Calu3 (cell line): ENCODE data around the gene MKI67. TPM values are rescaled to one million over a fixed set of nuclear protein-coding genes. Genes with fewer than 3 reads are reported as not detected.

ENCODE experiments used
- BruUV-seq: library from RNA; stranded (reverse); fragments of 400-500 nt; replicated peaks from 2 replicates; lab custom pipeline; 2021; lab: Mats Ljungman, UMichigan
- CTCF ChIA-PET: fragments of 300-600 bp; sonication (Branson Sonifier 250); formaldehyde crosslinking; loops from one replicate; lab custom pipeline; 2022; ENCODE audit warnings: antibody characterized with exemption; lab: Charles Lee
- DNase-seq: peaks from one replicate; pipeline ENCODE4 v3.0.0; 2022
- H3K27ac Mint-ChIP-seq: one replicate; pipeline ENCODE4 v1.8.0; 2022; ENCODE audit warnings: mixed read lengths; ENCODE audit not compliant: unreplicated experiment
- H3K27me3 Mint-ChIP-seq: one replicate; pipeline ENCODE4 v1.8.0; 2022; ENCODE audit warnings: mixed read lengths; ENCODE audit not compliant: unreplicated experiment
- H3K36me3 Mint-ChIP-seq: one replicate; pipeline ENCODE4 v1.8.0; 2022; ENCODE audit warnings: mild to moderate bottlenecking, moderate library complexity, mixed read lengths; ENCODE audit not compliant: insufficient read depth, unreplicated experiment
- H3K4me1 Mint-ChIP-seq: one replicate; pipeline ENCODE4 v1.8.0; 2022; ENCODE audit warnings: mild to moderate bottlenecking, low read depth, mixed read lengths; ENCODE audit not compliant: unreplicated experiment
- H3K4me3 Mint-ChIP-seq: one replicate; pipeline ENCODE4 v1.8.0; 2022; ENCODE audit warnings: mild to moderate bottlenecking, low read depth, moderate library complexity, mixed read lengths; ENCODE audit not compliant: unreplicated experiment
- H3K9me3 Mint-ChIP-seq: one replicate; pipeline ENCODE4 v1.8.0; 2022; ENCODE audit warnings: low read depth, mixed read lengths; ENCODE audit not compliant: unreplicated experiment
- CTCF ChIP-seq: fragments of 200-600 bp; IDR thresholded peaks from one replicate; pipeline ENCODE4 v1.8.0; 2022; ENCODE audit warnings: antibody characterized with exemption; ENCODE audit not compliant: unreplicated experiment
- intact Hi-C: fragments of 100-400 bp; cut with micrococcal nuclease; formaldehyde crosslinking; loops from one replicate; pipeline ENCODE4 v1.10.0; 2022; ENCODE audit not compliant: unreplicated experiment
- total RNA-seq: library from RNA; stranded (reverse); gene quantifications from 2 replicates; pipeline ENCODE4 v1.2.3, GENCODE V29; 2022

The MKI67 gene
- total RNA-seq, 1 experiment from 2014 or later = 87.8 TPM

DNA sequence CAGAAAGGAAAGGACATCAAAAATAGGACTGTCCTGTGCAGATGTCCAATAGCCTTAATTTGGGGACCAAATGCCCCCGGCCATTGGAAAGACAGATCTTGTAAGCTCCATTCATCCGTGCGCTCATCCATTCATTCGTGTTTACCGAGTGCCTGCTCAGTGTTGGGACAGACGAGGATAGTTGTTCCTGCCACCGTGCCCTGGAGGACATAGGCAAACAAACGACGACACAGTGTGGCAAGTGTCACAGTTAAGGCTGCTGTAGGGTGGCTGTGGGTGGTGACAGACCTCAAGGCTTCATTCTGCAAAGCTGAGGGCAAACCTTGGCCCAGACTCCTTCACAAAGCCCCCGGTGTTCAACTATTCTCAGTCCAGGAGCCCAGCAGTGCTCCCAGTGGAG lies 27.6 kb downstream of the MKI67 start:
- H3K36me3 Mint-ChIP-seq = peaks cover 28% of the 10 kb centered on the region
- CTCF ChIA-PET = no interaction called here
- no peak overlapping the region for H3K27ac Mint-ChIP-seq
- H3K4me3 Mint-ChIP-seq = no peak overlapping the region
- no peaks in the 10 kb centered on the region for H3K27me3 Mint-ChIP-seq
- no peak for DNase-seq
- no peak for TF ChIP-seq CTCF
- no peaks in the 10 kb centered on the region for H3K9me3 Mint-ChIP-seq
- no TSS peak for BruUV-seq
- intact Hi-C loops = no loop called here
- no peaks in the 10 kb centered on the region for H3K4me1 Mint-ChIP-seq

- Mint-ChIP-seq H3K27ac (no peak overlapping the region), H3K9me3 (no peaks in the 10 kb centered on the region), H3K4me3 (no peak overlapping the region), H3K27me3 (no peaks in the 10 kb centered on the region), H3K4me1 (no peaks in the 10 kb centered on the region), H3K36me3 (peaks cover 27% of the 10 kb centered on the region)
- no peak for DNase-seq
- no peak for TF ChIP-seq CTCF
- CTCF ChIA-PET = no interaction called here
- BruUV-seq = no TSS peak
- intact Hi-C loops = no loop called here
These were observed 28.4 kb downstream of the MKI67 start for GRCh38 chr10:128097783-128098182.

DNA sequence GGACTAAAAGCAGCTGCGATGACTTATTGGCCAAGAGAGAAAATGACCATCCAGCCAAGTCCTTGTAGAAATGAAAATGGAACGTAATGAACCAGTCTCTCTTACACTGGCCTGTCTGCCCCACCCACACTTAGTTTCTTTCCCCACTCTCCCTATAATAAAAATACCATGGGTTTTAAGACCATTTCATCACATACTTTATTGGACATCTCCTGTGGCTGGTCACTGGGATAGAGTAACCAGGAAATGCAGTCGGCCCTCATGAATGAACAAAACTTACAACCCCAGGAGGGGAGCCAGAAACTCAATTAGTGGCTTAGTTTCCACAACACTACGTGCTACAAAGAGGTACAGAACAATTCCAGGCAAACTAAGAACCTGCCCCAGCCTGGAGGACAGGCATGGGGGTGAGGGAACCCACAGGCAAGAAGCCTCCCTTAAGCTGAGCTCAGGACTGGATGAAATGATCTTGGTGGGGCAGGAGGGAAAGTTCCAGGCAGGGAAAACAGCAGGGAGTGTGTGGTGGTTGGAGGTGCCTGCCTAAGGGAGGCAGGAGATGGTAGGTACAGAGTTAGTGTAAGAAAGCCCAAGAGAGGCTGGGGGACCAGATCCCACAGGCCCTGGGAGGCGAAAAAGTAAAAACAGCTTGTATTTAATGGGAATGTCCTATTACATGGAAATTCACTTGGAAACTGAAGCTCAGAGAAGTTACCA lies 29.6 kb downstream of the MKI67 start:
- H3K4me1 Mint-ChIP-seq = no peaks in the 10 kb centered on the region
- intact Hi-C loops = no loop called here
- H3K27me3 Mint-ChIP-seq = no peaks in the 10 kb centered on the region
- no peak for DNase-seq
- H3K27ac Mint-ChIP-seq = no peak overlapping the region
- BruUV-seq = no TSS peak
- H3K9me3 Mint-ChIP-seq = no peaks in the 10 kb centered on the region
- peaks cover 24% of the 10 kb centered on the region for H3K36me3 Mint-ChIP-seq
- no peak overlapping the region for H3K4me3 Mint-ChIP-seq
- TF ChIP-seq CTCF = no peak
- CTCF ChIA-PET = no interaction called here

DNA sequence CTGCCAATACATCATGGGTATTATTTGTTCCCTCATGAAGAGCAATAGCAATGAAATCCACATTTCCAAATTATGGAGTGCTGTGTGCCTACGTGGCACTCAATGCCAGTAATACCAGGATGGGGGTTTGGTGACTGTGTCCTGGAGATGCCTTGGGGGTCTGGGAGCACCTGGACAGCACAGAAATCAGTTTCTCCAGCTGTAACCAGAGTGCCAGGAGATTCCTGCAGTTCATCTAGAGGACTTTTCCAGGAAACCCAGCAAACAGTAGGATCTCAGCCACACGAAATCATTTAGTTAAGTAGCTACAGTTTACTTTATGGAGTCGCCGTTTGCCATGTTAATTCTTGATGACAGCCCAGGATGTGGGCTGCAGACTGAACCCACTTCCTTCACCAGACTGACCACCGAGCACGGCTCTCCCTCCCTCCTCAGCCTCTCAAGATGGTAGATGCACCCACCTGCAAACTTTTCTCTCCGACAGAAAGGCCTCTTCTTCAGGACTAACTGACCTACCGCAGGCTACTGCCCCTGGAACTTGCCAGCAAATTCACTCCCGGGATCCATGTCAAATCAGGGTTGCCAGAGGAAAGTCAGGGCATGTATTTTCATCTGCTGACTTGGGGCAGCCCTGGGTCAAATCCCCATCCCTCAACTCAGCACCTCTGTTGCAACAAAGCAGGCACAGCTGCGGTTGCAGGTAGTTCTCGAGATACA lies 30.3 kb downstream of the MKI67 start:
- no peak for TF ChIP-seq CTCF
- Mint-ChIP-seq H3K27ac (no peak overlapping the region), H3K4me1 (no peaks in the 10 kb centered on the region), H3K9me3 (no peaks in the 10 kb centered on the region), H3K27me3 (no peaks in the 10 kb centered on the region), H3K36me3 (peaks cover 24% of the 10 kb centered on the region), H3K4me3 (no peak overlapping the region)
- CTCF ChIA-PET = no interaction called here
- BruUV-seq = no TSS peak
- intact Hi-C loops = no loop called here
- no peak for DNase-seq
